ENCODE results near the gene GRIA2. TPM values are rescaled to one million over a fixed set of nuclear protein-coding genes. Genes with fewer than 3 reads are reported as not detected.

The GRIA2 gene
- total RNA-seq, 5 donors from 2014 or later (not counting 1 experiment from before 2014, with no cell fraction given) = not detected

- no peaks in the 10 kb centered on the region for H3K36me3 ChIP-seq (ENCODE audit: control insufficient read depth in 2 of 2, extremely low read depth in 1 of 2, insufficient read depth in 1 of 2, low read length in 1 of 2)
- no CpG with 5 or more reads among the region's 1 CpG for WGBS (ENCODE audit: insufficient coverage)
- Mint-ChIP-seq H3K4me1 (no peaks in the 10 kb centered on the region), H3K27me3 (no peaks in the 10 kb centered on the region), H3K36me3 (no peaks in the 10 kb centered on the region), H3K9me3 (peaks cover 4 to 11% (median 8%) of the 10 kb centered on the region in 3 donors), H3K27ac (no peak overlapping the region), H3K4me3 (no peak overlapping the region)
- CTCF ChIA-PET = no interaction called here
- no peaks in the 10 kb centered on the region for H3K9me3 ChIP-seq
- POLR2A ChIA-PET = no interaction called here
- DNase-seq (no peak), ATAC-seq (replicated peaks in 1 of 4) (no peak)
- H3K4me1 ChIP-seq (ENCODE audit: control insufficient read depth in 1 of 2, extremely low read depth in 1 of 2, insufficient read depth in 2 of 2, low read length in 2 of 2) = no peaks in the 10 kb centered on the region
- no peak overlapping the region for H3K27ac ChIP-seq (ENCODE audit: low read length)
- no peaks in the 10 kb centered on the region for H3K27me3 ChIP-seq (replicated peaks in 1 of 2; ENCODE audit: control insufficient read depth in 2 of 2, extremely low read depth in 1 of 2, insufficient read depth in 2 of 2, low read length in 1 of 2)
- no peak overlapping the region for H3K4me3 ChIP-seq (ENCODE audit: control insufficient read depth in 1 of 2, extremely low read depth in 1 of 2, low read length in 1 of 2)
Measured at GRCh38 chr4:157280673-157281072, 60.1 kb downstream of the GRIA2 start.

GRCh38 chr4:157282019-157282418 lies 61.5 kb downstream of the GRIA2 start:
- POLR2A ChIA-PET = no interaction called here
- 100% methylated on average over 2 of the region's 3 CpGs for WGBS (ENCODE audit: insufficient coverage)
- no peaks in the 10 kb centered on the region for H3K4me1 Mint-ChIP-seq
- no peaks in the 10 kb centered on the region for H3K4me1 ChIP-seq (ENCODE audit: control insufficient read depth in 1 of 2, extremely low read depth in 1 of 2, insufficient read depth in 2 of 2, low read length in 2 of 2)
- H3K4me3 Mint-ChIP-seq = no peak overlapping the region
- no peaks in the 10 kb centered on the region for H3K9me3 ChIP-seq
- H3K4me3 ChIP-seq (ENCODE audit: control insufficient read depth in 1 of 2, extremely low read depth in 1 of 2, low read length in 1 of 2) = no peak overlapping the region
- DNase-seq (no peak), ATAC-seq (replicated peaks in 1 of 4) (no peak)
- no peak overlapping the region for H3K27ac ChIP-seq (ENCODE audit: low read length)
- H3K9me3 Mint-ChIP-seq = peaks cover 4 to 11% (median 8%) of the 10 kb centered on the region in 3 donors
- no peaks in the 10 kb centered on the region for H3K27me3 Mint-ChIP-seq
- no peaks in the 10 kb centered on the region for H3K36me3 Mint-ChIP-seq
- CTCF ChIA-PET = no interaction called here
- H3K36me3 ChIP-seq (ENCODE audit: control insufficient read depth in 2 of 2, extremely low read depth in 1 of 2, insufficient read depth in 1 of 2, low read length in 1 of 2) = no peaks in the 10 kb centered on the region
- no peak overlapping the region for H3K27ac Mint-ChIP-seq
- H3K27me3 ChIP-seq (replicated peaks in 1 of 2; ENCODE audit: control insufficient read depth in 2 of 2, extremely low read depth in 1 of 2, insufficient read depth in 2 of 2, low read length in 1 of 2) = no peaks in the 10 kb centered on the region

- 57% methylated on average over 1 of the region's 4 CpGs for WGBS (ENCODE audit: insufficient coverage)
- Mint-ChIP-seq H3K4me3 (no peak overlapping the region), H3K4me1 (no peaks in the 10 kb centered on the region), H3K36me3 (no peaks in the 10 kb centered on the region), H3K27ac (no peak overlapping the region), H3K27me3 (no peaks in the 10 kb centered on the region), H3K9me3 (peaks cover 0 to 3% (median 1%) of the 10 kb centered on the region in 3 donors)
- no peaks in the 10 kb centered on the region for H3K9me3 ChIP-seq
- DNase-seq (no peak), ATAC-seq (replicated peaks in 1 of 4) (no peak)
- CTCF ChIA-PET = no interaction called here
- no peak overlapping the region for H3K4me3 ChIP-seq (ENCODE audit: control insufficient read depth in 1 of 2, extremely low read depth in 1 of 2, low read length in 1 of 2)
- no peaks in the 10 kb centered on the region for H3K4me1 ChIP-seq (ENCODE audit: control insufficient read depth in 1 of 2, extremely low read depth in 1 of 2, insufficient read depth in 2 of 2, low read length in 2 of 2)
- H3K27me3 ChIP-seq (replicated peaks in 1 of 2; ENCODE audit: control insufficient read depth in 2 of 2, extremely low read depth in 1 of 2, insufficient read depth in 2 of 2, low read length in 1 of 2) = no peaks in the 10 kb centered on the region
- no peaks in the 10 kb centered on the region for H3K36me3 ChIP-seq (ENCODE audit: control insufficient read depth in 2 of 2, extremely low read depth in 1 of 2, insufficient read depth in 1 of 2, low read length in 1 of 2)
- POLR2A ChIA-PET = no interaction called here
- H3K27ac ChIP-seq (ENCODE audit: low read length) = no peak overlapping the region
Measured at GRCh38 chr4:157287445-157287844, 66.9 kb downstream of the GRIA2 start.

GRCh38 chr4:157290622-157291021 lies 70.1 kb downstream of the GRIA2 start:
- no CpG with 5 or more reads among the region's 3 CpGs for WGBS (ENCODE audit: insufficient coverage)
- Histone ChIP-seq H3K4me3 (ENCODE audit: control insufficient read depth in 1 of 2, extremely low read depth in 1 of 2, low read length in 1 of 2) (no peak overlapping the region), H3K27ac (ENCODE audit: low read length) (no peak overlapping the region), H3K9me3 (no peaks in the 10 kb centered on the region), H3K36me3 (ENCODE audit: control insufficient read depth in 2 of 2, extremely low read depth in 1 of 2, insufficient read depth in 1 of 2, low read length in 1 of 2) (no peaks in the 10 kb centered on the region), H3K27me3 (replicated peaks in 1 of 2; ENCODE audit: control insufficient read depth in 2 of 2, extremely low read depth in 1 of 2, insufficient read depth in 2 of 2, low read length in 1 of 2) (no peaks in the 10 kb centered on the region), H3K4me1 (ENCODE audit: control insufficient read depth in 1 of 2, extremely low read depth in 1 of 2, insufficient read depth in 2 of 2, low read length in 2 of 2) (no peaks in the 10 kb centered on the region)
- no peak for DNase-seq
- Mint-ChIP-seq H3K4me3 (no peak overlapping the region), H3K9me3 (peaks cover 0 to 4% (median 3%) of the 10 kb centered on the region in 3 donors), H3K27ac (no peak overlapping the region), H3K36me3 (no peaks in the 10 kb centered on the region), H3K4me1 (no peaks in the 10 kb centered on the region), H3K27me3 (no peaks in the 10 kb centered on the region)
- POLR2A ChIA-PET = no interaction called here
- CTCF ChIA-PET = no interaction called here
- no peak for ATAC-seq (replicated peaks in 1 of 4)

DNA sequence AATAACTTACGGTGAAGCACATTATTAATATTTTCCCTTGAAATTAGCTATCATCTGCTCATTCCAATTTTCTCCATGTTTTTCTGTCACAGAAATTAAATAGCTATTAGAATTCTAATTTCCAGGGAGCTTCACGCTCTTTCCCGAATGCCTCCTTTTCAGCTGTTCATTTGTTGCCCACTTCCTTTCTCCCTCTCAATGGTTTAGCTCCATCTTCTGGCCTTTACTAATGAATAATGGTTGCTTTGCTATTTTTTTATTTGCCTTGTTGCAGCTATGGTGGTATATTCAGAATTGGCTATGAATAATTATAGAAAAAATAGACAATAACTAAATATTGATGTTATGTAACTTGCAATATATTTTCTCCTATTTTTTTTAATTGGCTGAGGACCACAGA lies 70.5 kb downstream of the GRIA2 start:
- no CpG with 5 or more reads among the region's 3 CpGs for WGBS (ENCODE audit: insufficient coverage)
- POLR2A ChIA-PET = no interaction called here
- H3K9me3 Mint-ChIP-seq = peaks cover 0 to 4% (median 3%) of the 10 kb centered on the region in 3 donors

GRCh38 chr4:157293673-157294072 lies 73.1 kb downstream of the GRIA2 start:
- Histone ChIP-seq H3K36me3 (ENCODE audit: control insufficient read depth in 2 of 2, extremely low read depth in 1 of 2, insufficient read depth in 1 of 2, low read length in 1 of 2) (no peaks in the 10 kb centered on the region), H3K4me3 (ENCODE audit: control insufficient read depth in 1 of 2, extremely low read depth in 1 of 2, low read length in 1 of 2) (no peak overlapping the region), H3K9me3 (no peaks in the 10 kb centered on the region), H3K4me1 (ENCODE audit: control insufficient read depth in 1 of 2, extremely low read depth in 1 of 2, insufficient read depth in 2 of 2, low read length in 2 of 2) (no peaks in the 10 kb centered on the region), H3K27me3 (replicated peaks in 1 of 2; ENCODE audit: control insufficient read depth in 2 of 2, extremely low read depth in 1 of 2, insufficient read depth in 2 of 2, low read length in 1 of 2) (no peaks in the 10 kb centered on the region), H3K27ac (ENCODE audit: low read length) (no peak overlapping the region)
- DNase-seq (no peak), ATAC-seq (replicated peaks in 1 of 4) (no peak)
- Mint-ChIP-seq H3K9me3 (peaks cover 0 to 8% (median 4%) of the 10 kb centered on the region in 3 donors), H3K4me3 (no peak overlapping the region), H3K27me3 (no peaks in the 10 kb centered on the region), H3K4me1 (no peaks in the 10 kb centered on the region), H3K36me3 (no peaks in the 10 kb centered on the region), H3K27ac (no peak overlapping the region)
- ChIA-PET CTCF (no interaction called here), POLR2A (no interaction called here)
- 86% methylated on average over 1 of the region's 4 CpGs for WGBS (ENCODE audit: insufficient coverage)

More for the DNA sequence above, 70.5 kb downstream of the GRIA2 start:
- H3K9me3 ChIP-seq = no peaks in the 10 kb centered on the region
- Mint-ChIP-seq H3K27ac (no peak overlapping the region), H3K36me3 (no peaks in the 10 kb centered on the region), H3K4me3 (no peak overlapping the region), H3K4me1 (no peaks in the 10 kb centered on the region), H3K27me3 (no peaks in the 10 kb centered on the region)
- H3K4me3 ChIP-seq (ENCODE audit: control insufficient read depth in 1 of 2, extremely low read depth in 1 of 2, low read length in 1 of 2) = no peak overlapping the region
- CTCF ChIA-PET = no interaction called here
- H3K36me3 ChIP-seq (ENCODE audit: control insufficient read depth in 2 of 2, extremely low read depth in 1 of 2, insufficient read depth in 1 of 2, low read length in 1 of 2) = no peaks in the 10 kb centered on the region
- DNase-seq (no peak), ATAC-seq (replicated peaks in 1 of 4) (no peak)
- no peak overlapping the region for H3K27ac ChIP-seq (ENCODE audit: low read length)
- no peaks in the 10 kb centered on the region for H3K4me1 ChIP-seq (ENCODE audit: control insufficient read depth in 1 of 2, extremely low read depth in 1 of 2, insufficient read depth in 2 of 2, low read length in 2 of 2)
- H3K27me3 ChIP-seq (replicated peaks in 1 of 2; ENCODE audit: control insufficient read depth in 2 of 2, extremely low read depth in 1 of 2, insufficient read depth in 2 of 2, low read length in 1 of 2) = no peaks in the 10 kb centered on the region

DNA sequence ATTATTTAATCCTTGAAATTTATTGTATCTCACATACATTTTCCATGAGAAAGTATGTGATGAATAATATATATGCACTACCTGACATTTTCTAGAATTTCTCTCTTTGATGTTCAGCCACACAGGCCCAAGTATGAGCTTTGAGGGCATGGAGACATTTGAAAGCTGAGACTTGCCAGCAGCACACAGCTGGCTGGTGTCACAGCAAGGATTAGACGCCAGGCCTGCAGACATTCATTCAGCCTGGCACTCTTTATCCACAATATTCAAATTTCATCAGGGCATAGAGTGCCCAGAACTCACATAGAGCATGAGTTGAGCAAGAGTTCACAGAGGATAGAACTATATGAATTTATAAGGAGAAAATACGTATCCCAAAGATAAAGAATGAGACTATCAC lies 74.0 kb downstream of the GRIA2 start:
- DNase-seq (no peak), ATAC-seq (replicated peaks in 1 of 4) (no peak)
- H3K4me1 ChIP-seq (ENCODE audit: control insufficient read depth in 1 of 2, extremely low read depth in 1 of 2, insufficient read depth in 2 of 2, low read length in 2 of 2) = no peaks in the 10 kb centered on the region
- Mint-ChIP-seq H3K36me3 (no peaks in the 10 kb centered on the region), H3K9me3 (peaks cover 0 to 12% (median 4%) of the 10 kb centered on the region in 3 donors), H3K4me1 (no peaks in the 10 kb centered on the region), H3K4me3 (no peak overlapping the region), H3K27me3 (no peaks in the 10 kb centered on the region), H3K27ac (no peak overlapping the region)
- 60% methylated on average over 1 of the region's 2 CpGs for WGBS (ENCODE audit: insufficient coverage)
- no peaks in the 10 kb centered on the region for H3K36me3 ChIP-seq (ENCODE audit: control insufficient read depth in 2 of 2, extremely low read depth in 1 of 2, insufficient read depth in 1 of 2, low read length in 1 of 2)
- CTCF ChIA-PET = no interaction called here
- H3K9me3 ChIP-seq = no peaks in the 10 kb centered on the region
- no peak overlapping the region for H3K4me3 ChIP-seq (ENCODE audit: control insufficient read depth in 1 of 2, extremely low read depth in 1 of 2, low read length in 1 of 2)
- no peak overlapping the region for H3K27ac ChIP-seq (ENCODE audit: low read length)
- POLR2A ChIA-PET = no interaction called here
- H3K27me3 ChIP-seq (replicated peaks in 1 of 2; ENCODE audit: control insufficient read depth in 2 of 2, extremely low read depth in 1 of 2, insufficient read depth in 2 of 2, low read length in 1 of 2) = no peaks in the 10 kb centered on the region

All from T-cell (primary cell).